Neural cell (in vitro differentiated cells): ENCODE measurements around the gene DLX1. TPM values are rescaled to one million over a fixed set of nuclear protein-coding genes. Genes with fewer than 3 reads are reported as not detected.

Experiments
- H2AFZ ChIP-seq: fragments of 200-600, 300-800 bp; sonication (generic), shearing (Covaris generic); 2 replicates; pipeline ENCODE4 v1.6.0; 2014; ENCODE audit warnings: low read depth, mild to moderate bottlenecking, antibody characterized with exemption, low read length, moderate library complexity
- H3F3A ChIP-seq: fragments of 200-600 bp; shearing (Covaris generic); 2 replicates; pipeline ENCODE4 v1.6.1; 2016; ENCODE audit warnings: mild to moderate bottlenecking, moderate library complexity, mixed read lengths, antibody characterized with exemption, low read length; ENCODE audit not compliant: insufficient read depth, poor library complexity, severe bottlenecking
- H3K27ac ChIP-seq: fragments of 200-600, 300-800 bp; sonication (generic), shearing (Covaris generic); 2 replicates; pipeline ENCODE4 v1.5.1; 2014; ENCODE audit warnings: mild to moderate bottlenecking, low read length, moderate library complexity
- H3K27me3 ChIP-seq: fragments of 300-800, 200-600 bp; sonication (generic), shearing (Covaris generic); 2 replicates; pipeline ENCODE4 v1.6.0; 2014; ENCODE audit warnings: mild to moderate bottlenecking, low read depth, low read length, moderate library complexity; ENCODE audit not compliant: insufficient read depth
- H3K36me3 ChIP-seq: fragments of 300-800, 200-600 bp; sonication (generic), shearing (Covaris generic); 2 replicates; pipeline ENCODE4 v1.5.1; 2014; ENCODE audit warnings: mild to moderate bottlenecking, antibody characterized with exemption, low read length, moderate library complexity; ENCODE audit not compliant: insufficient read depth
- H3K4me2 ChIP-seq: fragments of 300-800, 200-600 bp; sonication (generic), shearing (Covaris generic); 2 replicates; pipeline ENCODE4 v1.6.0; 2014; ENCODE audit warnings: mild to moderate bottlenecking, low read length
- H3K4me3 ChIP-seq: fragments of 300-800, 200-600 bp; sonication (generic), shearing (Covaris generic); 2 replicates; pipeline ENCODE4 v1.5.1; 2014; ENCODE audit warnings: mild to moderate bottlenecking, low read length, moderate library complexity
- H3K79me2 ChIP-seq: fragments of 200-600 bp; shearing (Covaris generic); replicated peaks from 2 replicates; pipeline ENCODE4 v1.6.0; 2014; ENCODE audit warnings: mild to moderate bottlenecking, low read length, moderate library complexity; ENCODE audit not compliant: insufficient read depth
- H3K9ac ChIP-seq: fragments of 300-800, 200-600 bp; sonication (generic), shearing (Covaris generic); 2 replicates; pipeline ENCODE4 v1.6.1; 2016; ENCODE audit warnings: mild to moderate bottlenecking, low read length, mixed read lengths
- H3K9me2 ChIP-seq: fragments of 200-600 bp; shearing (Covaris generic); 2 replicates; pipeline ENCODE4 v1.6.1; 2016; ENCODE audit warnings: mild to moderate bottlenecking, low read length, mixed read lengths; ENCODE audit not compliant: insufficient read depth
- H3K9me3 ChIP-seq: fragments of 200-600, 300-800 bp; sonication (generic), shearing (Covaris generic); 2 replicates; pipeline ENCODE4 v1.6.1; 2016; ENCODE audit warnings: mild to moderate bottlenecking, mixed run types, low read length, moderate library complexity, mixed read lengths
- H4K20me1 ChIP-seq: fragments of 200-600 bp; shearing (Covaris generic); 2 replicates; pipeline ENCODE4 v1.6.1; 2016; ENCODE audit warnings: mild to moderate bottlenecking, mixed run types; ENCODE audit not compliant: insufficient read depth
- EP300 ChIP-seq: fragments of 450-650 bp; conservative IDR thresholded peaks from 2 replicates; pipeline ENCODE4 v1.6.1; 2014; ENCODE audit warnings: antibody characterized with exemption, mild to moderate bottlenecking, moderate library complexity; ENCODE audit not compliant: poor library complexity, severe bottlenecking
- EZH2 ChIP-seq: fragments of 200-600, 300-800 bp; shearing (Covaris generic), sonication (generic); IDR thresholded peaks from 2 replicates; pipeline ENCODE4 v1.6.1; 2014; ENCODE audit warnings: antibody characterized with exemption, low read length, borderline replicate concordance, mild to moderate bottlenecking; ENCODE audit not compliant: insufficient read depth, poor library complexity, severe bottlenecking
- MXI1 ChIP-seq: fragments of 450-650 bp; conservative IDR thresholded peaks from 2 replicates; pipeline ENCODE4 v1.6.1; 2014; ENCODE audit warnings: antibody characterized with exemption, mild to moderate bottlenecking; ENCODE audit not compliant: poor library complexity, severe bottlenecking
- POLR2AphosphoS5 ChIP-seq: IDR thresholded peaks from 2 replicates; pipeline ENCODE4 v1.6.1; 2012
- RAD21 ChIP-seq: fragments of 450-650 bp; conservative IDR thresholded peaks from 2 replicates; pipeline ENCODE4 v1.6.1; 2014; ENCODE audit warnings: antibody characterized with exemption, mild to moderate bottlenecking, moderate library complexity
- REST ChIP-seq: IDR thresholded peaks from 2 replicates; pipeline ENCODE4 v1.6.1; 2012; ENCODE audit warnings: borderline replicate concordance
- SMC3 ChIP-seq: fragments of 450-650 bp; conservative IDR thresholded peaks from 2 replicates; pipeline ENCODE4 v1.6.1; 2014; ENCODE audit warnings: antibody characterized with exemption, mild to moderate bottlenecking, moderate library complexity; ENCODE audit not compliant: poor library complexity
- TAF1 ChIP-seq: IDR thresholded peaks from 2 replicates; pipeline ENCODE4 v1.6.1; 2012; ENCODE audit warnings: low read depth
- polyA plus RNA-seq: library from polyadenylated mRNA; depleted of rRNA; stranded (reverse); fragments of >200 nt; gene quantifications from 2 replicates; pipeline ENCODE4 v1.2.3, GENCODE V29; 2014
- TF ChIP-seq, protein P1 (sequence below): fragments of 450-650 bp; IDR thresholded peaks from 2 replicates; pipeline ENCODE4 v1.5.1; 2014; ENCODE audit warnings: antibody characterized with exemption, mild to moderate bottlenecking, moderate library complexity; ENCODE audit not compliant: poor library complexity, severe bottlenecking

Gene DLX1
- polyA plus RNA-seq, 1 donor from 2014 or later = 67.3 TPM

- peak within 1 kb of the TSS; percentile 92 for H3K9ac ChIP-seq
- H3F3A ChIP-seq = peaks cover 4% of the 10 kb centered on the region
- H3K27ac ChIP-seq = peak within 1 kb of the TSS; percentile 93
- H3K9me3 ChIP-seq = no peaks in the 10 kb centered on the region
- peak within 1 kb of the TSS; percentile 87 for H3K4me2 ChIP-seq
- no peaks in the 10 kb centered on the region for H3K36me3 ChIP-seq
- peaks cover 19% of the 10 kb centered on the region for H4K20me1 ChIP-seq
- peaks cover 31% of the 10 kb centered on the region for H3K27me3 ChIP-seq
- H2AFZ ChIP-seq = peak within 1 kb of the TSS; percentile 25
- peak within 1 kb of the TSS; percentile 85 for H3K4me3 ChIP-seq
- H3K9me2 ChIP-seq = no peaks in the 10 kb centered on the region
- TF ChIP-seq TAF1 = peak; percentile 96
- TF ChIP-seq EP300 = peak; percentile 27
- peak; percentile 56 for TF ChIP-seq REST
- peak; percentile 85 for TF ChIP-seq MXI1
- peak; percentile 38 for TF ChIP-seq SMC3
- TF ChIP-seq, protein P1, sequence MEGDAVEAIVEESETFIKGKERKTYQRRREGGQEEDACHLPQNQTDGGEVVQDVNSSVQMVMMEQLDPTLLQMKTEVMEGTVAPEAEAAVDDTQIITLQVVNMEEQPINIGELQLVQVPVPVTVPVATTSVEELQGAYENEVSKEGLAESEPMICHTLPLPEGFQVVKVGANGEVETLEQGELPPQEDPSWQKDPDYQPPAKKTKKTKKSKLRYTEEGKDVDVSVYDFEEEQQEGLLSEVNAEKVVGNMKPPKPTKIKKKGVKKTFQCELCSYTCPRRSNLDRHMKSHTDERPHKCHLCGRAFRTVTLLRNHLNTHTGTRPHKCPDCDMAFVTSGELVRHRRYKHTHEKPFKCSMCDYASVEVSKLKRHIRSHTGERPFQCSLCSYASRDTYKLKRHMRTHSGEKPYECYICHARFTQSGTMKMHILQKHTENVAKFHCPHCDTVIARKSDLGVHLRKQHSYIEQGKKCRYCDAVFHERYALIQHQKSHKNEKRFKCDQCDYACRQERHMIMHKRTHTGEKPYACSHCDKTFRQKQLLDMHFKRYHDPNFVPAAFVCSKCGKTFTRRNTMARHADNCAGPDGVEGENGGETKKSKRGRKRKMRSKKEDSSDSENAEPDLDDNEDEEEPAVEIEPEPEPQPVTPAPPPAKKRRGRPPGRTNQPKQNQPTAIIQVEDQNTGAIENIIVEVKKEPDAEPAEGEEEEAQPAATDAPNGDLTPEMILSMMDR = peak; percentile 46
- no peak for TF ChIP-seq EZH2
- TF ChIP-seq POLR2AphosphoS5 = peak; percentile 94
- peak; percentile 44 for TF ChIP-seq RAD21
- peaks cover 48% of the 10 kb centered on the region for H3K79me2 ChIP-seq
Measured at GRCh38 chr2:172102391-172103359, 17.4 kb downstream of the DLX1 start, which contains the start of gene DLX2. DLX2 (minus strand) TSS chr2:172102900; CDS start chr2:172102538, 362 bp downstream.

- Histone ChIP-seq H3K9me2 (no peaks in the 10 kb centered on the region), H4K20me1 (peaks cover 19% of the 10 kb centered on the region), H2AFZ (no peak overlapping the region), H3K4me2 (peak overlapping the region; percentile 82), H3K36me3 (no peaks in the 10 kb centered on the region), H3K9ac (peak overlapping the region; percentile 92), H3K27me3 (peaks cover 41% of the 10 kb centered on the region), H3F3A (no peaks in the 10 kb centered on the region), H3K79me2 (peaks cover 38% of the 10 kb centered on the region), H3K27ac (no peak overlapping the region), H3K9me3 (no peaks in the 10 kb centered on the region), H3K4me3 (peak overlapping the region; percentile 85)
- TF ChIP-seq RAD21 (peak; percentile 83), EZH2 (no peak), SMC3 (peak; percentile 92), EP300 (no peak), REST (no peak), TAF1 (no peak), MXI1 (no peak), POLR2AphosphoS5 (peak; percentile 24)
- TF ChIP-seq, protein P1 = peak; percentile 89
Measured at GRCh38 chr2:172103471-172104272, 18.4 kb downstream of the DLX1 start.
